ENCODE results near the gene TEX53. TPM values are rescaled to one million over a fixed set of nuclear protein-coding genes. Genes with fewer than 3 reads are reported as not detected.

TEX53 gene
- total and polyA plus RNA-seq, 9 donors, result not detected

GRCh38 chr9:114680259-114681001 is 22.8 kb upstream of the TEX53 start:
- Histone ChIP-seq H3K27me3 (no peaks in the 10 kb centered on the region), H3K9me3 (no peaks in the 10 kb centered on the region), H3K36me3 (no peaks in the 10 kb centered on the region), H3K27ac (no peak overlapping the region), H3K4me3 (no peak overlapping the region), H3K4me1 (ENCODE audit: insufficient read depth) (no peaks in the 10 kb centered on the region)
- TF ChIP-seq CTCF (IDR thresholded peaks at IDR 0.05) (no peak), POLR2A (IDR thresholded peaks at IDR 0.05) (no peak), EP300 (IDR thresholded peaks at IDR 0.05) (no peak)
- intact Hi-C loops (cut with DNase I), result no loop called here
- DNase-seq, result no peak
- WGBS, 3 donors, result 67 to 69% (median 67%) methylated on average over 8 of the region's 8 CpGs

- Histone ChIP-seq H3K9me3 (no peaks in the 10 kb centered on the region), H3K27ac (no peak overlapping the region), H3K4me1 (ENCODE audit: insufficient read depth) (no peaks in the 10 kb centered on the region), H3K4me3 (no peak overlapping the region), H3K36me3 (no peaks in the 10 kb centered on the region), H3K27me3 (no peaks in the 10 kb centered on the region)
- no peak for TF ChIP-seq CTCF (IDR thresholded peaks at IDR 0.05)
- TF ChIP-seq POLR2A (IDR thresholded peaks at IDR 0.05), result no peak
- TF ChIP-seq EP300 (IDR thresholded peaks at IDR 0.05), result no peak
- intact Hi-C loops (cut with DNase I), result no loop called here
- DNase-seq, result no peak
Observed at GRCh38 chr9:114678795-114679194, 21.2 kb upstream of the TEX53 start.

- no peak for DNase-seq
- no peak for TF ChIP-seq CTCF (IDR thresholded peaks at IDR 0.05)
- TF ChIP-seq EP300 (IDR thresholded peaks at IDR 0.05), result no peak
- TF ChIP-seq POLR2A (IDR thresholded peaks at IDR 0.05), result no peak
- intact Hi-C loops (cut with DNase I), result no loop called here
- Histone ChIP-seq H3K4me1 (ENCODE audit: insufficient read depth) (no peaks in the 10 kb centered on the region), H3K27ac (no peak overlapping the region), H3K36me3 (no peaks in the 10 kb centered on the region), H3K27me3 (no peaks in the 10 kb centered on the region), H3K4me3 (no peak overlapping the region), H3K9me3 (no peaks in the 10 kb centered on the region)
- WGBS, 3 donors, result 76 to 79% (median 77%) methylated on average over 3 of the region's 3 CpGs
Observed at GRCh38 chr9:114678130-114678529, 20.5 kb upstream of the TEX53 start.

- no peaks in the 10 kb centered on the region for H3K4me1 ChIP-seq (ENCODE audit: insufficient read depth)
- TF ChIP-seq POLR2A (IDR thresholded peaks at IDR 0.05) (no peak), EP300 (IDR thresholded peaks at IDR 0.05) (no peak), CTCF (IDR thresholded peaks at IDR 0.05) (no peak)
- no peak overlapping the region for H3K4me3 ChIP-seq
- H3K27ac ChIP-seq, result no peak overlapping the region
- H3K9me3 ChIP-seq, result no peaks in the 10 kb centered on the region
- H3K36me3 ChIP-seq, result no peaks in the 10 kb centered on the region
- WGBS, 3 donors, result 18 to 24% (median 19%) methylated on average over 3 of the region's 3 CpGs
- no peak for DNase-seq
- intact Hi-C loops (cut with DNase I), result no loop called here
- no peaks in the 10 kb centered on the region for H3K27me3 ChIP-seq
Observed at GRCh38 chr9:114677418-114677817, 19.8 kb upstream of the TEX53 start.

Measured in ovary (tissue), 9 donors.